K562 (cell line): Measurements from ENCODE around the gene HSPA1L. TPM values are rescaled to one million over a fixed set of nuclear protein-coding genes. Genes with fewer than 3 reads are reported as not detected.

Experiments
- CHD7 ChIP-seq: fragments of 200-600 bp; sonication (generic); IDR thresholded peaks from one replicate; pipeline ENCODE4 v1.6.1; 2012; ENCODE audit warnings: mild to moderate bottlenecking, low read depth, low read length, inconsistent platforms
- HMBOX1 ChIP-seq: sonication (generic); IDR thresholded peaks from 2 replicates; pipeline ENCODE4 v1.6.1; 2016
- LARP7 ChIP-seq: fragments of 450-650 bp; IDR thresholded peaks from 2 replicates; pipeline ENCODE4 v1.6.1; 2016
- NCOR1 ChIP-seq: fragments of 450-650 bp; IDR thresholded peaks from 2 replicates; pipeline ENCODE4 v1.6.1; 2016; ENCODE audit warnings: mild to moderate bottlenecking, moderate library complexity
- PHTF2 ChIP-seq: fragments of 250-450 bp; sonication (Bioruptor Pico); IDR thresholded peaks from 2 replicates; pipeline ENCODE4 v1.5.0; 2021; ENCODE audit warnings: mild to moderate bottlenecking
- TAF1 ChIP-seq: IDR thresholded peaks from 2 replicates; pipeline ENCODE4 v1.6.1; 2011; ENCODE audit warnings: mild to moderate bottlenecking, low read length, moderate library complexity; ENCODE audit not compliant: insufficient read depth, control insufficient read depth, severe bottlenecking; ENCODE audit errors: extremely low read depth
- YY1 ChIP-seq, 3 experiments: IDR thresholded peaks; 2 replicates each; pipeline ENCODE4 v1.6.1; 2011; ENCODE audit warnings: low read length in 2 of 3, mild to moderate bottlenecking in 2 of 3, moderate library complexity in 2 of 3, borderline replicate concordance in 1 of 3, control low read depth in 1 of 3, low read depth in 1 of 3; ENCODE audit not compliant: insufficient read depth in 3 of 3, insufficient replicate concordance in 2 of 3, control insufficient read depth in 1 of 3, insufficient read length in 1 of 3; ENCODE audit errors: extremely low read depth in 1 of 3
- ZKSCAN8 ChIP-seq: fragments of 200-800 bp; sonication (Bioruptor generic); IDR thresholded peaks from 2 replicates; pipeline ENCODE4 v1.6.1; 2016; ENCODE audit warnings: missing genetic modification characterization, missing compliant biosample characterization
- ZNF408 ChIP-seq: fragments of 250-450 bp; sonication (Bioruptor Pico); IDR thresholded peaks from 2 replicates; pipeline ENCODE4 v1.4.0; 2020; ENCODE audit warnings: low read depth, mild to moderate bottlenecking, moderate library complexity
- ZNF707 ChIP-seq: fragments of 250-450 bp; sonication (Bioruptor Pico); conservative IDR thresholded peaks from 2 replicates; pipeline ENCODE4 v1.8.0; 2022; ENCODE audit warnings: inconsistent platforms, mild to moderate bottlenecking, moderate library complexity
- polyA plus RNA-seq, 8 experiments: library from polyadenylated mRNA; depleted of rRNA in 4 of 8; stranded (reverse) in 5 of 8; unstranded in 3 of 8; fragments of >200 nt; fragmentation: Nextera tagmentation in 2 of 8; fragmentation: Illumina TruSeq in 1 of 8; extraction: Ambion mirVana in 2 of 8; extraction: Trizol in 1 of 8; gene quantifications; 2 replicates each; pipeline versions ENCODE4 v1.2.1 to v1.2.3, GENCODE V29; 2011 to 2014; ENCODE audit warnings: inconsistent platforms in 1 of 8, missing spikeins in 1 of 8
- total RNA-seq, 7 experiments: library from RNA; depleted of rRNA in 6 of 7; stranded (reverse); fragments of >200 nt in 6 of 7; fragmentation: Illumina TruSeq in 2 of 7; extraction: Trizol in 2 of 7; gene quantifications; 2 replicates each; pipeline versions ENCODE4 v1.2.1 to v1.2.3, GENCODE V29; 2011 to 2021; ENCODE audit warnings: low replicate concordance in 1 of 7

HSPA1L gene
- total and polyA plus RNA-seq, 9 of the 15 experiments (the other 6 are each of a cell fraction or from before 2014, with no cell fraction given) = 0.14 to 2.1 (median 1.3) TPM

- TF ChIP-seq CHD7 (peak; percentile 19), TAF1 (peak; percentile 29), HMBOX1 (peak; percentile 48; the same call in 1 of the 2 replicates), ZKSCAN8 (CRISPR knock-in tag) (no peak), NCOR1 (no peak), ZNF707 (CRISPR knock-in tag) (no peak), LARP7 (peak; percentile 84; the same call in 1 of the 2 replicates), YY1 (IDR thresholded peaks at IDR 0.05; ENCODE audit: borderline replicate concordance in 1 of 3, control insufficient read depth in 1 of 3, extremely low read depth in 1 of 3, insufficient read depth in 3 of 3, insufficient read length in 1 of 3, insufficient replicate concordance in 2 of 3, low read depth in 1 of 3, low read length in 2 of 3) (peak in 2 of 3 experiments; percentile 61 to 77), ZNF408 (CRISPR knock-in tag) (no peak), PHTF2 (no peak)
These were observed 45.3 kb downstream of the HSPA1L start (continued) for GRCh38 chr6:31769684-31770371.
